ENCODE results near the gene MOB2.

MOB2 gene

DNA sequence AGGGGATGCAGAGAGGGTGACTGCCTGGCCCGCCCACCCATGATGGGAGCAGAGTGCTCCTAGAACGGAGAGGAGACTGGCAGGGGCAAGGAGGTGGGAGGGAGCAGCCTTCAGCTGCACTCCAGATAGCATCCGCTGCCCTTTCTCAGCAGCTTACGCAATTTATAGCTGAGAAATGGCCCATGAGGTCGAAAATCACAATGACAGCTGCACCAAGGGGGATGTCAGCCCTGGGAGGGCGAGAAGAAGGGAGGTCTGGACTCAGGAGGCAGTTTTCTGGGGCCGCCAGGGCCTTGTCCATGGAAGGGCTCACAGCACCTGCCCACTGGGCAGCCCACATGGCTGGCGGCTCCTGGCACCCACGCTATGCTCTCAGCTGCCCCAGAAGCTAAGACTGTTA is 17.6 kb upstream of the MOB2 start:
- DNase-seq (ENCODE audit: low read depth in 2 of 2), result no peak

DNA sequence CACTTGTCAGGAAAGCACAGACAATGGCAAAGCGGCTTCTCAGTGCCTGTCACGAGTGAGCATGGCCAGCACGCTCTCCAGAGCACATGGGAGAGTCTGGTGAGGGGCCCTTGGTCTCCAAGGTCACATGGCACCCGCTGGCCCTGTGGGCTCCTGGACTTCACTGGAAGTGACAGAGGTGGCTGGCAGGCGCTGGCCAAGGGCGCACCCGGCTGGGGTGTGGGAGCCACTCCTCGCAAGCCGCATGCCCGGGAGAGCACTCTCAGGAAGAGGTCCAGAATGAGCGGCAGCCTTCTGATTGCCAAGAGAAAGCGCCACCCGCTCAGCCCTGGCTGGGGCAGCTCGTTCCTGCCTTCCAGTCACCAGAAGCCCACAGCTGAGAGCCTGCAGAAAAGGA is 17.1 kb upstream of the MOB2 start:
- no peak for DNase-seq (ENCODE audit: low read depth in 2 of 2)

DNA sequence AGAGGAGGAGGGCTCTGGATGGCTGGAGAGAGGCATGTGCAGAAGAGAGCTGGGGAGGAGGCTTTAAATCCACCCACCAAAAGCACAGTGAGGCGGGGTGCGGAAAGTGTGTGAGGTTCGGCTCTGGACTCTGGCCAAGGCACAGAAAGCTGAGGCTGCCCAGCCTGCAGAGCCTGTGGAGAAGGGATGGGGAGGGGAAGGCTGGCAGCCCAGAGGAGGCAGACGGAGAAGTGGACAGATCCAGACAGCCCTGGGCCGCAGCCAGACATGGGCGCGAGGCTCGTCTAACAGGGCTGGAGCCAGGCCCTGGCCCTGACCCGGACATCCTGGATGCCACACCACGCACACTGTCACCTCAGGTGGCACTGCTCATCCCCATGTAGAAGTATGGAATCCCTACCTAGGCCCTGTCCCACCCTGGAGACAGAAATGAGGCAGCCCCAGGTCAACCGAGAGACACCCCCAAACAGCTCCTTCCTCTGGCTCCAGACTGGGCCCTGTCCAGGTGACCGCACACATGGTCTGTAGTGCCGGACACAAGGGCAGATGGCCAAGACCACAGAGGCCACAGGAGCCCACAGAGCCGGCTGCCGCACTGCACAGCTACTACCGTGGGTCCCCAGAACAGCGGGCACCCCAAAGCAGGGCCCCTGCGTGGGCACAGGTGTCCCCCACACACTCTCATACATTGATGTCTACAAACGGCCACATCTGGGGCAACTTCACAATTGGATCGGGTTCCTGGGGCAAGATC is 16.6 kb upstream of the MOB2 start:
- DNase-seq (ENCODE audit: low read depth in 2 of 2), result no peak

DNA sequence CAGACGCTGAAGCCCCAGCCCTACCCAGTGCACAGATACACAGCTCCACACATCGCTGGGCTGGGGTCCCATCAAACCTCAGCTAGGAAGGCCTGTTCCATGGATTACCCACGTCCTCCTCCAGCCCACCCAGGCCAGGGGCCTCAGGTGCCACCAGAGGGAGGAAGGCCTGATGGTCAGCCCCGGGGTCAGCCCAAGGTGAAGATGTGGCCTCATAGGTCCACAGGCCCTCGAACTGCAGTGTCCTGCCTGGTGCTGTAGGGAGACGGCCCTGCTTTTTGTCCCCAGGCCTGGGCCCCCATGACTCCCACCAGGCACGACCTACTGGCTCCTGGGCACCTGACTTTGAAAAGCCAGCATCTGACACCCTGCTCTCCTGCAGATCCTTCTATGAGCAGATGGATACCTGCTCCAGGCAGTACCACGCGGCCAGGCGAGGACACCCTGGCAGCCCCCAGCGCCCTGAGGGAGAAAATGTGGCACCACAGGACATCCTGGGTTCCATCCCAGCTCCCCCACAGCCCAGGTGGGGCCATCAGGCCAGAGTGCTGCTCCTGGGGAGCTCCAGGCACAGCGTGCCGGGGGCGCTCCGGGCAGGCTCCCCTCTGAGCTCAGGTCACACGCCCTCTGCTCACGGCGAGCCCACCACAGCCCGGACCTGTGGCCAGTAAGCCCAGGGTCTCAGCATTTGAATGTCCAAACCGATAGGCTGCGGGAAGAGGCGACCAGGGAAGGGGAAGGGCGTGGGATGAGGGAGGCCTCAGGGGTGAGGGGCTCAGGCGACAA is 15.8 kb upstream of the MOB2 start:
- DNase-seq (ENCODE audit: low read depth in 2 of 2), result no peak

- DNase-seq (ENCODE audit: low read depth in 2 of 2), result no peak
Measured at GRCh38 chr11:1501421-1502167, 15.0 kb upstream of the MOB2 start.

DNA sequence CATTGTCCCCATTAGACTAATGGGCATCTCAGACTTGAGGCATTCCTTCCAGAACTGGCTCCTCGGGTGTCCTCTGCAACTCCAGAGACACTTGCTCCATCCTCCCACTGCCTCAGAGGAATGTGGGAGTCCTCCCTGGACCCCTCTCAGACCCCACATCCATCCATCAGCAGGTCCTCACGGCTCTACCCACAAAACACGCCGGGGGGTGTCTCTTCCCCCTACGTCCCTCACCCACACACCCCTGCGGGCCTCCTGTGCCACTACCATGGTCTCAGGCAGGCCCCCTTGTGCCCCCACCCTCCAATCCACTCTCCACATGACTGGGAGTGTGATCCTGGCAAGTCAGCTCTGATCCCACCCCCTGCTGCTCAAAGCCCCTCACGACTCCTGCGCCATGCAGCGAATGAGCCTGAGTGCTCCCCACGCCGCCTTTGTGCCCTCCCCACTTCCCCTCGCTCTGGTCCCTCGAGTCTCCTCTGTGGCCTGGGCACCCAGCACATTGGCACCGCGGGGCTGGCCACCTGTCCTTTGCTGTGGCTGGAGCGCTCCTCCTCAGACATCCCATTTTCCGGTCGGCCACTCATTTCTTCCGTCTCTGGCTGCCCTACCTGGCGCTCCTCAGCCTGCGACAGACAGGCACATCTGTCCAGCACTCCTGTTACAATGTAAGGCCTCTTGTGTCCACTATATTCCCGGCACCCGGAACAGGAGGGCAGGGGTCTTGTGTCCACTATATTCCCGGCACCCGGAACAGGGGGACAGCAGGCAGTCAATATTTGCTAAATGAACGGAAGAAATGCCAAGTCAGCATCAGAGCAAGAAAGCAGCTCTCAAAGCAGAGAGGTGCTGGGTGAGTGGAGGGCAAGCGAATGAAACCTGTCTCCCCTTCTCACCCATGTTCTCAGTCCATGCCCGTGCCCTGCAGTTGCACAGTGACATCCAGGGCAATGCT is 14.2 kb upstream of the MOB2 start:
- no peak for DNase-seq (ENCODE audit: low read depth in 2 of 2)

GRCh38 chr11:1499899-1500298 is 13.3 kb upstream of the MOB2 start:
- no peak for DNase-seq (ENCODE audit: low read depth in 2 of 2)

DNA sequence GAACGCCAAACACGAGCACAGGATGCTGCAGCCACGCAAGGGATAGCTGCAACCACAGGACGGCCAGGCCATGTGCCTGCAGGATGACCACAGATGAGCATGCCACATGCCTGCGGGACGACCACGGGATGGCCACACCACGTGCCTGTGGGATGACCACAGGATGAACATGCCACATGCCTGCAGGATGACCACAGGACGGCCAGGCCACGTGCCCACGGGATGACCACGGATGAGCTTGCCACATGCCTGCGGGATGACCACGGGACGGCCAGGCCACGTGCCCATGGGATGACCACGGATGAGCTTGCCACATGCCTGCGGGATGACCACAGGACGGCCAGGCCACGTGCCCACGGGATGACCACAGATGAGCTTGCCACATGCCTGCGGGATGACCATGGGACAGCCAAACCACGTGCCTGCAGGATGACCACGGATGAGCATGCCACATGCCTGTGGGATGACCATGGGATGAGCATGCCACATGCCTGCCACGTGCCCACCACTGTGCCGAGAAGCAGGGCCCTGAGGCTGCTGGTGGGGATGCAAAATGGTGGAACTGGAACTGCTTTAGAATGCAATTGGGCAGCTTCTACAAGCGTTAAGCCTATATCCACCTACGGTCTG is 12.8 kb upstream of the MOB2 start:
- DNase-seq (ENCODE audit: low read depth in 2 of 2), result no peak

GRCh38 chr11:1498262-1498661 is 11.7 kb upstream of the MOB2 start:
- no peak for DNase-seq (ENCODE audit: low read depth in 2 of 2)

GRCh38 chr11:1497600-1497999 is 11.0 kb upstream of the MOB2 start:
- DNase-seq (ENCODE audit: low read depth in 2 of 2), result no peak

- DNase-seq (ENCODE audit: low read depth in 2 of 2), result no peak
Measured at GRCh38 chr11:1496761-1497095, 10.1 kb upstream of the MOB2 start.

GRCh38 chr11:1496091-1496760 is 9.6 kb upstream of the MOB2 start:
- DNase-seq (ENCODE audit: low read depth in 2 of 2), result no peak

DNA sequence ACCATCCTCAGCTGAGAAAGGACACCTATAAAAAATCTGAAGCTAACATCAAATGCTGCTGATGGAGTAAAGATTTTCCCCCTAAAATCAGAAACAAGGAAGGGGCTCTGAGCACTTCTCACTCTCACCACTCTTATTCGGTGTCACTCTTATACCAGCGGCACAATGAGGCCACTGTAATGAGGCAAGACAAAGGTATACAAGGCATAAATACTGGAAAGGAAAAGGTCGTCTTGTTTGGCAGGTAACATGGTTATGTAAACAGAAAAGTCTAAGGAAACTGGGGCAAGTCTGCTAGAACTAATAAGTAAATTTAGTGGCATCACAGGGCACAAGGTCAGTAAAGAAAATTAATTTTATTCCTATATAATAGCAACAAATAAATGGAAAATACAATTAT is 8.1 kb upstream of the MOB2 start:
- no peak for DNase-seq (ENCODE audit: low read depth in 2 of 2)

- DNase-seq (ENCODE audit: low read depth in 2 of 2), result no peak
Measured at GRCh38 chr11:1493650-1494244, 7.2 kb upstream of the MOB2 start.

- no peak for DNase-seq (ENCODE audit: low read depth in 2 of 2)
Measured at GRCh38 chr11:1491379-1491778, 4.8 kb upstream of the MOB2 start.

DNA sequence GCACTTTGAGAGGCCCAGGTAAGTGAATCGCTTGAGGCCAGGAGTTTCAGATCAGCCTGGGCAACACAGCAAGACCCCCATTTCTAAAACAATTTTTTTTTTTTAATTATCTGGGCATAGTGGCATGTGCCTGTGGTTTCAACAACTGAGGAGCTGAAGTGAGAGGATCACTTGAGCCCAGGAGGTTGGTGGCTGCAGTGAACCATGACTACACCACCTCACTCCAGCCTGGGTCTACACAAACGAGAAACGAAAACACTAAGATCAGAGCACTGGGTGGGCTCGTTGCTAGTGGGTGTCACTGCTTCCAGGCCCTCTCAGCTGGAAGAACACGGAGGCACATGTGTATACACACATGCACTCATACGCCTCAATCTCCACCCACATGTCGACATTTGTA is 4.1 kb upstream of the MOB2 start:
- no peak for DNase-seq (ENCODE audit: low read depth in 2 of 2)

GRCh38 chr11:1488575-1489180 is 2.1 kb upstream of the MOB2 start:
- no peak for DNase-seq (ENCODE audit: low read depth in 2 of 2)

DNA sequence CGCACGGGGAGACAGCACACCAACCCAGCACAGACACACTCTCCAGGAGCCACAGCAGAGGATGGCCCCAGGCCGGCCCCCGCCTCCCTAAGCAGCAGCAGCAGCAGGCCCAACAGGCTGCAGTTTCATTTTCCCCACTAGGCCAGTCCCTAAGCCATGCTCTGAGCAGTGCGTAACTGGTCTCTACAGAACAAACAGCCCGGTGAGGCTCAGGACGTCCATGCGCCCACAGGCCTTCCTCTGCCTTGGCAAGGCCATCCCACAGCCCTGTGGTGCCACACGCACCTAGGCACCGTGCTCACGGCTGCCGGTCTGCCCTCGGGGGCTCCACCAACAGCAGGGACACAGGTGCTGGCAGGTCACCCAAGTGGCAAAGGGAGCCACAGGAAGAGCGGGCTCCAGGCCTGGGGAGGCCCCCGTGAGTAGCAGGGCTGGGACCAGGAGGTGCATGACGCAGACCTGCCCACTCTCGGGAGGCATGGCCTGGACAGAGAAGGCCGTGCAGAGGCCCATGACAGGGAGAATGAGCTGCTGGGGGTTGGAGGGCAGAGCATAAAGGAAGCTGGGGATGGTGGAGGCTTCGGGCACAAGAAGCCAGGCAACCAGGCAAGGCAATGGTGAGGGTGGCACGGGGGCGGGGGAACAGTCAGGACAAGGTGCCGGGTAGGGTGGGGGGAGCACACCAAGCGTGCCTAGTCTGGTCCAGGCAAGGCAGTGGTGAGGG is 1.4 kb upstream of the MOB2 start:
- no peak for DNase-seq (ENCODE audit: low read depth in 2 of 2)
